GM18868 (cell line): ENCODE measurements around the gene PIAS4.

Experiments used
- ATAC-seq: cut with Tn5 transposase; IDR thresholded peaks from one replicate; pipeline ENCODE4 v1.9.1; 2021; ENCODE audit warnings: mild to moderate bottlenecking, moderate library complexity; ENCODE audit not compliant: unreplicated experiment

PIAS4 gene

GRCh38 chr19:4057931-4058692 is 50.6 kb downstream of the PIAS4 start:
- ATAC-seq = no peak

- no peak for ATAC-seq
These were observed 51.3 kb downstream of the PIAS4 start for GRCh38 chr19:4058693-4059452.

- ATAC-seq = no peak
These were observed 51.9 kb downstream of the PIAS4 start for GRCh38 chr19:4059453-4059871.

GRCh38 chr19:4059891-4060620 is 52.5 kb downstream of the PIAS4 start:
- no peak for ATAC-seq

GRCh38 chr19:4060621-4061177 is 53.2 kb downstream of the PIAS4 start:
- ATAC-seq = no peak

GRCh38 chr19:4061178-4061682 is 53.7 kb downstream of the PIAS4 start:
- ATAC-seq = no peak

- ATAC-seq = no peak
These were observed 54.3 kb downstream of the PIAS4 start for GRCh38 chr19:4061683-4062418.

- ATAC-seq = no peak
These were observed 55.2 kb downstream of the PIAS4 start for GRCh38 chr19:4062419-4063368.

GRCh38 chr19:4063369-4064148 is 56.0 kb downstream of the PIAS4 start:
- ATAC-seq = no peak

GRCh38 chr19:4064149-4064495 is 56.6 kb downstream of the PIAS4 start:
- ATAC-seq = no peak

- no peak for ATAC-seq
These were observed 57.1 kb downstream of the PIAS4 start for GRCh38 chr19:4064496-4065260.

GRCh38 chr19:4065430-4066175 is 58.1 kb downstream of the PIAS4 start:
- ATAC-seq = peak; percentile 75

- ATAC-seq = no peak
These were observed 58.7 kb downstream of the PIAS4 start for GRCh38 chr19:4066176-4066606.

- ATAC-seq = no peak
These were observed 59.3 kb downstream of the PIAS4 start, which contains the start of gene ZBTB7A for GRCh38 chr19:4066682-4067395. Gene ZBTB7A (minus strand): TSS chr19:4066899. CDS start chr19:4055232, 11,667 bp downstream.

- ATAC-seq = no peak
These were observed 60.0 kb downstream of the PIAS4 start for GRCh38 chr19:4067396-4068046.
